Peyer's patch (tissue), 4 donors: Measurements from ENCODE around the gene PROM1. TPM values are rescaled to one million over a fixed set of nuclear protein-coding genes. Genes with fewer than 3 reads are reported as not detected.

Experiments used
- DNase-seq, 3 donors: peaks; one replicate each; pipeline ENCODE4 v3.0.0-alpha.2; 2017 to 2019
- H3K27ac ChIP-seq, 4 donors: fragments of 200-600 bp; sonication (generic); one replicate each; pipeline ENCODE4 v1.5.1; 2016 to 2019
- H3K27me3 ChIP-seq, 2 donors: fragments of 200-600 bp; sonication (generic); one replicate each; pipeline ENCODE4 v1.5.1; 2019
- H3K36me3 ChIP-seq, 3 donors: fragments of 200-600 bp; sonication (generic); one replicate each; pipeline ENCODE4 v1.5.1; 2016 to 2019
- H3K4me1 ChIP-seq, 4 donors: fragments of 200-600 bp; sonication (generic); one replicate each; pipeline ENCODE4 v1.5.1; 2016 to 2019
- H3K4me3 ChIP-seq, 4 donors: fragments of 200-600 bp; sonication (generic); 1 replicate in 3 of 4; 2 replicates in 1 of 4; pipeline ENCODE4 v1.5.1; 2016 to 2019; ENCODE audit warnings: mild to moderate bottlenecking in 1 of 4
- H3K9me3 ChIP-seq, 4 donors: fragments of 200-600 bp; sonication (generic); one replicate each; pipeline ENCODE4 v1.5.1; 2016 to 2019; ENCODE audit warnings: mild to moderate bottlenecking in 1 of 4
- POLR2A ChIP-seq, 2 donors: fragments of 450-650 bp; IDR thresholded peaks; one replicate each; pipeline ENCODE4 v1.5.1; 2017; ENCODE audit warnings: antibody characterized with exemption in 2 of 2, mild to moderate bottlenecking in 2 of 2, moderate library complexity in 2 of 2
- total RNA-seq, 4 donors: library from RNA; depleted of rRNA; stranded (reverse); fragments of >200 nt; gene quantifications; one replicate each; pipeline ENCODE4 v1.1.0, GENCODE V29; 2016
- TF ChIP-seq, protein P1 (sequence below), 6 experiments: fragments of 450-650 bp in 4 of 6; fragments of 200-600 bp in 2 of 6; sonication (generic) in 1 of 6; IDR thresholded peaks; one replicate each; pipeline ENCODE4 v1.5.1; 2017 to 2019; ENCODE audit warnings: antibody characterized with exemption in 6 of 6, mild to moderate bottlenecking in 3 of 6, moderate library complexity in 1 of 6

The PROM1 gene
- total RNA-seq, 4 donors from 2014 or later: 33.8 to 128 (median 58.9) TPM

DNA sequence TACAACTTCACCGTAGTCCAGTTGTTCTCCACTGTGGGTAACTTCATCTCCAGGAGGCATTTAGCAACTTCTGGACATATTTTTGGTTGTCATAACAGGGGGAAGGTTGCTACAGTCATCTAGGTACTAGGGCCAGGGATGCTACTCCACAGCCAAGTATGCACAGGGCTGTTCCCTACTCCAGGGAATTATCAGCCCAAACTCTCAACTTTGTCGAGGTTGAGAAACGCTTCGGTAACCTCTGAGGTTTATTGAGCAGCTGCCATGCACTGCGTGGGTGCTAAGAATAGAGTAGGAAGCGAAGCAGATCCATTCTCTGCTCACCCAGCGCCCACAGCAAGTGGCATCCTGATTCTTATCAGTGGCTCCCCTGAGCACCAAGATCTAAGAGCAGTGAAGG, 153.5 kb downstream of the PROM1 start:
- Histone ChIP-seq H3K4me1 (no peaks in the 10 kb centered on the region), H3K4me3 (no peak overlapping the region), H3K27me3 (no peaks in the 10 kb centered on the region), H3K36me3 (no peaks in the 10 kb centered on the region), H3K27ac (no peak overlapping the region), H3K9me3 (no peaks in the 10 kb centered on the region)
- DNase-seq: no peak
- TF ChIP-seq, protein P1, sequence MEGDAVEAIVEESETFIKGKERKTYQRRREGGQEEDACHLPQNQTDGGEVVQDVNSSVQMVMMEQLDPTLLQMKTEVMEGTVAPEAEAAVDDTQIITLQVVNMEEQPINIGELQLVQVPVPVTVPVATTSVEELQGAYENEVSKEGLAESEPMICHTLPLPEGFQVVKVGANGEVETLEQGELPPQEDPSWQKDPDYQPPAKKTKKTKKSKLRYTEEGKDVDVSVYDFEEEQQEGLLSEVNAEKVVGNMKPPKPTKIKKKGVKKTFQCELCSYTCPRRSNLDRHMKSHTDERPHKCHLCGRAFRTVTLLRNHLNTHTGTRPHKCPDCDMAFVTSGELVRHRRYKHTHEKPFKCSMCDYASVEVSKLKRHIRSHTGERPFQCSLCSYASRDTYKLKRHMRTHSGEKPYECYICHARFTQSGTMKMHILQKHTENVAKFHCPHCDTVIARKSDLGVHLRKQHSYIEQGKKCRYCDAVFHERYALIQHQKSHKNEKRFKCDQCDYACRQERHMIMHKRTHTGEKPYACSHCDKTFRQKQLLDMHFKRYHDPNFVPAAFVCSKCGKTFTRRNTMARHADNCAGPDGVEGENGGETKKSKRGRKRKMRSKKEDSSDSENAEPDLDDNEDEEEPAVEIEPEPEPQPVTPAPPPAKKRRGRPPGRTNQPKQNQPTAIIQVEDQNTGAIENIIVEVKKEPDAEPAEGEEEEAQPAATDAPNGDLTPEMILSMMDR (IDR thresholded peaks at IDR 0.05): no peak
- no peak for TF ChIP-seq POLR2A (IDR thresholded peaks at IDR 0.05)

DNA sequence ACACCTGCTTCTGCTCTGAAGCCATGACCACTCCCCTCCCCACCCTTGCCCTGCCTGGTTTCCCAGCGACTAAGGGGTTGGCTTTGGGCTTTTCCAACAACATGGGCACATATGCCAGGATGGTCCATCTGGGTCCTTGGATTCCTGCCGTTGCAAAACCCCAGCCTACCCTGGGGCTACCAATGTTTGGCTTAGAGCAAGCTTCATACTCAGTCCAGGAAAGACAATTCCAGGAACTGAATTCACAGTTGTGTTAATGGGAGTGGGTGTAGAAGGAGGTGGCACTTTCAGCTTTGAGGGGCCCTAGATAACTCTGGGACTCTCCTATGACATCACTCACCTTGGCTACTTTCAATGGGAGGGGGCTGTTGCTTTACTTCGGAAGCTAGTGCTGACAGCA, 154.3 kb downstream of the PROM1 start:
- TF ChIP-seq, protein P1 (IDR thresholded peaks at IDR 0.05): no peak
- TF ChIP-seq POLR2A (IDR thresholded peaks at IDR 0.05): no peak

DNA sequence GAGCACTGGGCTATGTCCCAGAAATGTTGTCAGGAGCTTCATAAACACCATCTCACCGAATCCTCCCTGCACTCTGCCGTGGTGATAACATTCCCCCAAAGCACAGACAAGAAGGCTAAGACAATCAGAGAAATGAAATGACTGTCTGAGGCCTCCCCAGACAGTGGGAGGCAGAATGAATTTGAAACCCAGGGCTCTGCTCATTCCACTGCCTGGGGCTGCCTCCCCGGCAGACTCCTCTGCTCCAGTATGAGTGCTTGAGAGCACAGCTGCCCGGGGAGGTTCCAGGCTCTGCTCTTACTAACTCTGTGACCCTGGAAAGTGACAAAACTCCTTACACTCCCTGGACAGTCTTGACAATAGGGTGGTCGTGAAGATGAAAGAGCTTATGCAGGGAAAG, 154.9 kb downstream of the PROM1 start:
- TF ChIP-seq POLR2A (IDR thresholded peaks at IDR 0.05): no peak
- TF ChIP-seq, protein P1 (IDR thresholded peaks at IDR 0.05): no peak

More for the DNA sequence above, 154.3 kb downstream of the PROM1 start:
- no peaks in the 10 kb centered on the region for H3K36me3 ChIP-seq
- no peaks in the 10 kb centered on the region for H3K9me3 ChIP-seq
- no peaks in the 10 kb centered on the region for H3K27me3 ChIP-seq
- no peak overlapping the region for H3K4me3 ChIP-seq
- no peaks in the 10 kb centered on the region for H3K4me1 ChIP-seq
- no peak overlapping the region for H3K27ac ChIP-seq
- DNase-seq: no peak

DNA sequence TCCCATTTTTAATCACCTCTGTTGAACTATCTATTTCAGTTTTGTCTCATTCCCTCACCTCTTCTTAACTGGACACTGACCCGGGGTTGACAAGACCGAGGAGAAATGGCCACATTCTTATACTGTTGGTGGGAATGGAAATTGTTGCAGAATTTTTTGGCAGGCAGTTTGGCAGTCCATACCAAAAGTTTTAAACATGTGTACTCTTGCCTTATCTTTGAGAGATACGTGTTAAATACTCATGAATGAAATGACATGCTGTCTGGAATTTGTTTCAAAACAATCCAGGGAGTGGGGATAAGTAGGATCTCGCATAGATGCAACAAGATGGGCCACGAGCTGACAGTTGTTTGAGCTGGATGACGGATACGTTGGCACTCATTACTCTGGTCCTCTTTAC, 157.3 kb downstream of the PROM1 start:
- no peaks in the 10 kb centered on the region for H3K4me1 ChIP-seq
- no peaks in the 10 kb centered on the region for H3K36me3 ChIP-seq
- no peak for DNase-seq
- H3K27me3 ChIP-seq: no peaks in the 10 kb centered on the region
- no peaks in the 10 kb centered on the region for H3K9me3 ChIP-seq
- no peak overlapping the region for H3K4me3 ChIP-seq
- no peak overlapping the region for H3K27ac ChIP-seq
- no peak for TF ChIP-seq POLR2A (IDR thresholded peaks at IDR 0.05)
- TF ChIP-seq, protein P1 (IDR thresholded peaks at IDR 0.05): no peak

More for the DNA sequence above, 154.9 kb downstream of the PROM1 start:
- Histone ChIP-seq H3K27me3 (no peaks in the 10 kb centered on the region), H3K4me1 (no peaks in the 10 kb centered on the region), H3K36me3 (no peaks in the 10 kb centered on the region), H3K27ac (no peak overlapping the region), H3K4me3 (no peak overlapping the region), H3K9me3 (no peaks in the 10 kb centered on the region)
- DNase-seq: no peak

DNA sequence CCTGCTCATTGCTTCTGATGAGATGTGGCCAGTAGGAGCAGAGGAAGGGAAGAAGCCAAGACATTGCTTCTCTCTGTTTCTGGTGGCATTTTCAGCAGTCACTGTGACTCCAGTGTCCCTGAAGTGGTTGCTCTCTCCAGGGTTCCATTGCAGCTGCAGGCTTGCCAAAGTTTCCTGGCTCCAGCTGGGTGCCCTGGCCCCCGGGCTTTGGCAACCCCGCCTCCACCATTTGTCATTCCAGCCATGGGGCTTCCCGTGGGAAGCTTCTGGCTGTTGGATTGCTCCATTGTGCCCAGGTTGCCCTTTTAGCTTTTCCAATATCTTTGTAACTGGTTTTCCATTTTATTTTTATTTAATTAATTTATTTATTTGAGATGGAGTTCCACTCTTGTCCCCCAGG, 158.0 kb downstream of the PROM1 start:
- Histone ChIP-seq H3K4me1 (no peaks in the 10 kb centered on the region), H3K9me3 (no peaks in the 10 kb centered on the region), H3K4me3 (no peak overlapping the region), H3K27me3 (no peaks in the 10 kb centered on the region), H3K36me3 (no peaks in the 10 kb centered on the region), H3K27ac (no peak overlapping the region)
- no peak for DNase-seq
- TF ChIP-seq POLR2A (IDR thresholded peaks at IDR 0.05): no peak
- TF ChIP-seq, protein P1 (IDR thresholded peaks at IDR 0.05): no peak

DNA sequence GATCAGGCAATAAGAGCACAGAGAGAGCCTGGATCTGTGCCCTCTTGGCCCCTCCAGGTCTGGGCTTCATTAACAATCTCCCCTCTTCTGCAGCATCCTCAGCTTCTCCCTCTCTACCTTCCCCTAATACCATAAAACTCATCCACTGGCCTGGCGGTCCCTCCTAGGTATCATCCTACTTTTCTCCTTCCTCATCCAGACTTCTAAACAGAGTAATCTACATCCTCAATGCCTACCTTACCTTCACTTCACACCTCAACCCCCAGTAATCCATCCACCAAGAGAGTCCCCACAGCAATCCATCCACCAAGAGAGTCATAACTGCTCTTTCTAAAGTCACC, 162.3 kb downstream of the PROM1 start:
- Histone ChIP-seq H3K4me3 (no peak overlapping the region), H3K36me3 (no peaks in the 10 kb centered on the region), H3K9me3 (no peaks in the 10 kb centered on the region), H3K27me3 (no peaks in the 10 kb centered on the region), H3K4me1 (peaks cover 0 to 3% (median 0%) of the 10 kb centered on the region in 4 donors), H3K27ac (no peak overlapping the region)
- no peak for DNase-seq
- TF ChIP-seq, protein P1 (IDR thresholded peaks at IDR 0.05): no peak
- no peak for TF ChIP-seq POLR2A (IDR thresholded peaks at IDR 0.05)
